SK-N-SH (cell line): ENCODE measurements around the gene PRTFDC1.

Experiments
- EP300 ChIP-seq, 2 experiments: IDR thresholded peaks; 2 replicates each; pipeline versions ENCODE4 v1.4.0 to v1.6.1; 2012; ENCODE audit warnings: borderline replicate concordance in 1 of 2, low read depth in 1 of 2, low read length in 1 of 2
- TF ChIP-seq, protein P1 (sequence below): fragments of 200-600 bp; sonication (generic); IDR thresholded peaks from 2 replicates; pipeline ENCODE4 v1.6.1; 2017; ENCODE audit warnings: antibody characterized with exemption, mild to moderate bottlenecking, moderate library complexity

DNA sequence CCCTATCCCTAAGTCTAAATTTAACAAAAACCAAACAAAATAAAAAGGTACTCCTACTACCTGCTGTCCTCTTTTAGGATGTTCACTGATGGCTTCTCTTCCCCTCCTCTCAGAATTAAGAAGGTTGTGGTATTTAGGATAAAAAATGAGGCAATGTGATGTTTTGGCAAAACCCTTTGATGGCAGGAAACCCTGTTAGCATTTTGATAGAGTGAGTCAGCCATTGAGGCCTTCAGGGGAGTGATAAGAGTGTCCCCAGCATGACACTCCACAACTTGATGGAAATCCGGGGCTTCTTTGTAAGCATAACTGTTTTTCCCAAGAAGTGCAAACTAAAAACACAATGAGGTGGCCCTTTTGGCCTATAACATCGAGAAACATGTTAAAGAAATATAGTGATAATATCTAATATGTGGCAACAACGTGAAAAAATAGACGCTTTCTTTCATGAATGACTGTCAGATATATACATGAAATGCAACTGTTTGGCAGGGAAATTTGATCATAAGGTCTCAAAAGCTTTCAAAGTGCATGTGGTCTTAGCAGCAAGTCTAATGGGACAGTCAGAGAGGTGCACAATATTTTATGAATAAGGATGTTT, 55.0 kb downstream of the PRTFDC1 start:
- peak in 1 of 2 experiments; percentile 39; a peak in 1 of 4 replicates for TF ChIP-seq EP300 (IDR thresholded peaks at IDR 0.05; ENCODE audit: borderline replicate concordance in 1 of 2, low read depth in 1 of 2, low read length in 1 of 2)
- TF ChIP-seq, protein P1, sequence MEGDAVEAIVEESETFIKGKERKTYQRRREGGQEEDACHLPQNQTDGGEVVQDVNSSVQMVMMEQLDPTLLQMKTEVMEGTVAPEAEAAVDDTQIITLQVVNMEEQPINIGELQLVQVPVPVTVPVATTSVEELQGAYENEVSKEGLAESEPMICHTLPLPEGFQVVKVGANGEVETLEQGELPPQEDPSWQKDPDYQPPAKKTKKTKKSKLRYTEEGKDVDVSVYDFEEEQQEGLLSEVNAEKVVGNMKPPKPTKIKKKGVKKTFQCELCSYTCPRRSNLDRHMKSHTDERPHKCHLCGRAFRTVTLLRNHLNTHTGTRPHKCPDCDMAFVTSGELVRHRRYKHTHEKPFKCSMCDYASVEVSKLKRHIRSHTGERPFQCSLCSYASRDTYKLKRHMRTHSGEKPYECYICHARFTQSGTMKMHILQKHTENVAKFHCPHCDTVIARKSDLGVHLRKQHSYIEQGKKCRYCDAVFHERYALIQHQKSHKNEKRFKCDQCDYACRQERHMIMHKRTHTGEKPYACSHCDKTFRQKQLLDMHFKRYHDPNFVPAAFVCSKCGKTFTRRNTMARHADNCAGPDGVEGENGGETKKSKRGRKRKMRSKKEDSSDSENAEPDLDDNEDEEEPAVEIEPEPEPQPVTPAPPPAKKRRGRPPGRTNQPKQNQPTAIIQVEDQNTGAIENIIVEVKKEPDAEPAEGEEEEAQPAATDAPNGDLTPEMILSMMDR, result no peak
